Kidney epithelial cell (primary cell): Measurements from ENCODE around the gene LONRF2. TPM values are rescaled to one million over a fixed set of nuclear protein-coding genes. Genes with fewer than 3 reads are reported as not detected.

Experiments
- DNase-seq: peaks from one replicate; pipeline ENCODE4 v3.0.0-alpha.2; 2010; ENCODE audit warnings: low read depth
- H3K27me3 ChIP-seq: 2 replicates; pipeline ENCODE4 v1.6.0; 2011; ENCODE audit warnings: low read length; ENCODE audit not compliant: control insufficient read depth, insufficient read depth
- H3K36me3 ChIP-seq: 2 replicates; pipeline ENCODE4 v1.5.1; 2011; ENCODE audit warnings: low read length; ENCODE audit not compliant: control insufficient read depth, insufficient read depth
- H3K4me3 ChIP-seq: 2 replicates; pipeline ENCODE4 v1.5.1; 2011; ENCODE audit warnings: low read depth, mild to moderate bottlenecking, control low read depth, low read length
- total RNA-seq: library from RNA; depleted of rRNA; stranded (reverse); fragments of >200 nt; gene quantifications from 2 replicates; pipeline ENCODE4 v1.2.3, GENCODE V29; 2015
- TF ChIP-seq, protein P1 (sequence below): IDR thresholded peaks from 2 replicates; pipeline ENCODE4 v1.5.1; 2011; ENCODE audit warnings: mild to moderate bottlenecking, moderate library complexity, low read length, control low read depth, inconsistent platforms; ENCODE audit not compliant: insufficient read depth, poor library complexity, severe bottlenecking

Gene LONRF2
- total RNA-seq, 1 donor from 2014 or later, result 3.3 TPM

DNA sequence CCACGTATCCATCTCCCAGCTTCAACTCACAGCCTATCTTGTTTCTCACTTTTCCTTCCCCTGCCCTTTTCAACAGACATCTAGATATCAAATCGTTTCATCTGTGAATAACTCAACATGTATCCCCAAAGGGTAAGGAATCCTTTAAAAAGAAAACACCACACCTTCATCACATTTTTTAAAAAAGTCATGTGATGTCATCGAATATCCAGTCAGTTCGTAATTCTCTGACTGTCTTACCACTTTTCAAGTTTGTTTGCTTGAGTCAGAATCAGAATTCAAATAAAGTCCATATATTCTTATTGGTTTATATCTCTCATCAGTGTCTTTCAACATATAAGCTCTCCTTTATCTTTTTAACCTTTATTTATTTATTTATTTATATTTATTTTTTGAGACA lies 5.4 kb upstream of the LONRF2 start:
- TF ChIP-seq, protein P1, sequence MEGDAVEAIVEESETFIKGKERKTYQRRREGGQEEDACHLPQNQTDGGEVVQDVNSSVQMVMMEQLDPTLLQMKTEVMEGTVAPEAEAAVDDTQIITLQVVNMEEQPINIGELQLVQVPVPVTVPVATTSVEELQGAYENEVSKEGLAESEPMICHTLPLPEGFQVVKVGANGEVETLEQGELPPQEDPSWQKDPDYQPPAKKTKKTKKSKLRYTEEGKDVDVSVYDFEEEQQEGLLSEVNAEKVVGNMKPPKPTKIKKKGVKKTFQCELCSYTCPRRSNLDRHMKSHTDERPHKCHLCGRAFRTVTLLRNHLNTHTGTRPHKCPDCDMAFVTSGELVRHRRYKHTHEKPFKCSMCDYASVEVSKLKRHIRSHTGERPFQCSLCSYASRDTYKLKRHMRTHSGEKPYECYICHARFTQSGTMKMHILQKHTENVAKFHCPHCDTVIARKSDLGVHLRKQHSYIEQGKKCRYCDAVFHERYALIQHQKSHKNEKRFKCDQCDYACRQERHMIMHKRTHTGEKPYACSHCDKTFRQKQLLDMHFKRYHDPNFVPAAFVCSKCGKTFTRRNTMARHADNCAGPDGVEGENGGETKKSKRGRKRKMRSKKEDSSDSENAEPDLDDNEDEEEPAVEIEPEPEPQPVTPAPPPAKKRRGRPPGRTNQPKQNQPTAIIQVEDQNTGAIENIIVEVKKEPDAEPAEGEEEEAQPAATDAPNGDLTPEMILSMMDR, result no peak
- DNase-seq, result no peak
- H3K27me3 ChIP-seq, result no peaks in the 10 kb centered on the region
- no peaks in the 10 kb centered on the region for H3K36me3 ChIP-seq
- no peak overlapping the region for H3K4me3 ChIP-seq

DNA sequence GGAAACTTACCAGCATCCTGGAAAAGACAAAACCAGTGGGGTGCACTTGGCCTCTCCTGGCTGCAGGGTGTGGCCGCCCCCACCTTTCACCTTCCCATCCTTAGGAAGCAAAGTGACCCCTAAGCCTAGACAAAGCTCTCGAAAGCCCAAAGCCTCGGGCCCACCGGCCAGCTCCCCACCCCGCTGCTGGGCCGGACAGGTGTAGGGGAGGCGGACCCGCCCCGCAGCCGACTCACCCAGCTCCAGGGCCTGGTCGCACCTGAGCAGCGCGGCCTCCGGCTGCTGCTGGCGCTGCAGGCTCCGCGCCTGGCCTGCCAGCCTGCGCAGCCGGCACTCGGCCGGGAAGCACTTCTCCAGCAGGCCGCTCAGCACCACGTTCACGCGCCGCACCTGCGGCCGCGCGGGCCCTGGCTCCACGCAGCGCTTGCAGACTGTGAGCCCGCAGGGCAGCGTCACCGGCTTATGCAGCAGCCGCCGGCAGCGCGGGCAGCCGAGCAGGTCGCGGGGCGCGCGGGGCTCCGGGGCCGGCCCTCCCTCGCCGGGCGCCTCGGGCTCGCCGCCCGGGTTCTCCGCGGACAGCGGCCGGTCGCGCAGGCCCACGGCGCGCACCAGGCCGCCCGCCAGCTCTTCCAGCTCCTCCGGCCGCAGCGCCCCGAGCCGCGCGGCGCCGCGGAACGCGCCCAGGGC lies 979 bp downstream of the LONRF2 start:
- DNase-seq, result no peak
- Histone ChIP-seq H3K4me3 (peak overlapping the region; percentile 48), H3K27me3 (peaks cover 11% of the 10 kb centered on the region), H3K36me3 (no peaks in the 10 kb centered on the region)
- TF ChIP-seq, protein P1, result peak; percentile 10

DNA sequence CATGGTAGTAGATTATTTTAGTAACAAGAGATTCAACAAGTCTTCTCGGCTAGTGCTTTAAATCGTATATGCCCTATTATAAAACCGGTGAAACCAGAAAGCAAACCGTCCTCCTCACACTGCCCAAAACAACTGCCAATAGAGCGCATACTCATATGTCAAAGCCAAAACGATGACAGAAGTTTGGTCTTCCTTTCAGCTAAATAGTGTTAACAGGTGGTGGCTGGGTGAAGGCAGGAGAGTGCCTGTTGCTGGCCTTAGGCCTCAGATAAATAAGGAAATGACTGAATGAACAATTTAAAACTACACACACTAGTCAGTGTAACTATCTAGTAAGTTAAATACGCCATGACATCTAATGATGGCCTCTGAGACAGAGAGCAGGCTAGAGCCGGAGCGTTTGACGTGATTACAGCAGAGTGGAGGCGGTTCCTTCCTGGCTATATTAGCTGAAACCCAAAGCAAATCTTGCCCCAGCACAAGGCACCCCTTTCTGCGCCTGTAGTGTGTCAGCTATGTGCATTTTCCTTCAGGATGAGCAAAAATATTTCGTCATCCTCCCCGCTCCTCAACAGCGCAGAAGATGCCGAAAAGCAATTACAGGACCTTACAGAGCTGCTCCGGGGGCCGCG lies 1.6 kb downstream of the LONRF2 start:
- Histone ChIP-seq H3K4me3 (peak overlapping the region; percentile 48), H3K27me3 (peaks cover 11% of the 10 kb centered on the region), H3K36me3 (no peaks in the 10 kb centered on the region)
- DNase-seq, result no peak
- TF ChIP-seq, protein P1, result no peak

DNA sequence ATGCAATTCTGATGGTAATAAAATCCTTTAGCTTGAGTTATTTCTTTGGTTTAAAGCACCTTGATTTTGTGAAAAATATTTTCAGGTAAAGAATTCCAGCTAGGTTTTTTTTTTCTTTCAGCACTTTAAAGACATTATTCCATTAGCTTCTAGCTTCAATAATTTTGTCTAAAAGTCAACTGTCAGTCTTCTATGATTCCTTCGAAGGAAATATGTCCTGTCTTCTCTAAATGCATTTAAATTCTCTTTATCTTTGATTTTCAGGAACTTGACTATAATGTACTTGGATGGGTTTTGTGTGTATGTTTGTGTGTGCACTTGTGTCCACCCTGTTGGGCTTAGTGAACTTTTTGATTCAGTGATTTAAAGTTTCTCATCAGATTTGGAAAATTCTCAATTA lies 4.7 kb downstream of the LONRF2 start:
- no peak for DNase-seq
- Histone ChIP-seq H3K4me3 (no peak overlapping the region), H3K27me3 (peaks cover 11% of the 10 kb centered on the region), H3K36me3 (no peaks in the 10 kb centered on the region)
- TF ChIP-seq, protein P1, result no peak

DNA sequence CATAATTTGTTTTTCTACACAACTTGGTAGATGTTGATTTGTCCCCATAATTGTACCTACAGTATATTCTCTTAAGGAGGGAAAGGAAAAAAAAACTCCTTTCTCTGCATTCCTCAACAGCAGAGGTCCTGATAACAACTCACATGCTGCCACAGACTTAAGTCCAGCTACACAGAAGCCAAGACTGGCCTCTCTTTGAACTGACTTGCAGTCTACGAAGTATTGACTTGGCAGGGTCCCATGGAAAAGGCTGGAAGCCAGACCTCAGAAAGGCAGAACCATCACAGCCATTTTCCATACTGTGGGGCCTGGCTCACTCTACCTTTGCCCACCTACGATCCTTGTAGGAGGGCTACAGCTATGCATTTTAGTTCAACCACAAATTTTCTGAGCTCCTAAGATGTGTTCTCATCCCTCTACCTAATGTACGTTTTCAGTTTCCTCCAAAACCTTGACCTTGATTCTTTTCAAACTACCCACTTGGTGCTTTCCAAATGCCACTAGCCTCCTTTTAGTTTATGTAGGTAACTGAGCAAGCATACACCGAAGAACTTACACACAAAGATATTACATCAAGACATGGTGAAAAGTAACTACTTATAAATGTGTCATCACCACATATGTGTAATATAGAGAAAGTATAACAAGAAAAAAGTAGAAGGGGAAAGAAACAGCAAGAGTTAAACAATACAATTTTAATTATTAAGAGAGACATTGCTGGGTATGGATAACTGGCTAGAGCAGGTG lies 12.2 kb downstream of the LONRF2 start:
- H3K27me3 ChIP-seq, result no peaks in the 10 kb centered on the region
- no peak overlapping the region for H3K4me3 ChIP-seq
- no peak for DNase-seq
- no peaks in the 10 kb centered on the region for H3K36me3 ChIP-seq
- TF ChIP-seq, protein P1, result no peak
